ENCODE measurements around the gene PTPRC.
A peak's percentile ranks its signal among the peaks of the same experiment; 100 is the strongest.

The PTPRC gene

DNA sequence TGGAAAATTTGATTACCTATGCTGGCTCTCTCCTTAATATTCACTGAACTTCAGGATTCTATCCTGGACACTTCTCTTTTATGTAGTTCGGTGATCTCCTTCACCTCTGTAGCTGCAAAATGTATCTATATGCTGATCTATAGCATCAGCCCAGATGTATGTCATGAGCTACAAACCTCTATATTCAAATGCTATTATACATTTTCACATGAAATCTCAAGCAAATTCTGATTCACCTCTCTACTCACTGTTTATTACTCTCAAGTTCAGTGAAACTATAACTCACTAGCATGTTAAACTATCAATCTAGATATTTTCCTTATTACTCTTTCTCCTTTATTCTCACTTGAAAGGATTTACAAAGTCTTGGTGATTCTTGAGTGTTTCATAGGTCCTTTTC lies 52.2 kb downstream of the PTPRC start:
- no peaks in the 10 kb centered on the region for H3K9me3 ChIP-seq (ENCODE audit: control insufficient read depth, low read length)
- H3K9ac ChIP-seq (ENCODE audit: low read length): no peak overlapping the region
- DNase-seq (ENCODE audit: low read depth): no peak
- no peaks in the 10 kb centered on the region for H3K27me3 ChIP-seq (replicated peaks; ENCODE audit: control insufficient read depth, insufficient read depth, low read length)
- no peaks in the 10 kb centered on the region for H3K36me3 ChIP-seq (ENCODE audit: control insufficient read depth, insufficient read depth, low read length, severe bottlenecking)
- no peak overlapping the region for H3K4me3 ChIP-seq (ENCODE audit: low read length)
- H3K4me1 ChIP-seq (ENCODE audit: control insufficient read depth, insufficient read depth, low read length): no peaks in the 10 kb centered on the region

DNA sequence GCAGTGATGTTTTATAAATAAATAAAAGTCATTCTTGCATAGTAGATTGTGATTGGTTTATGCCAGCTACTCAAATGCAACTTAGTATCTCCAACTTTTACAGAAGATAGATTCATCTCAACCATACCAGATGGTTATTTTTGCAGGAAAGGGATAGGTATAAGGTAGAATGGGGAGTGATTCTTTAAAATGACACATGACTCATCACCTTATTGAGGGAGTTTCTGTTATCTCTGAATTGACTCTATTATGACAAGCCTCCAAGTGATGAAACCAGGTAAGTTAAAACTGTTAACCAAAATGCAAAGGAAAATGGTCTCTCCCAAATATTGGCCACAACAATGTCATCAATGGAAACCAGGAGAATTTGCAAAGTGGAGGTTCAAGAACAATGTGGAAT lies 54.5 kb downstream of the PTPRC start:
- Histone ChIP-seq H3K9ac (ENCODE audit: low read length) (no peak overlapping the region), H3K36me3 (ENCODE audit: control insufficient read depth, insufficient read depth, low read length, severe bottlenecking) (no peaks in the 10 kb centered on the region), H3K27me3 (replicated peaks; ENCODE audit: control insufficient read depth, insufficient read depth, low read length) (no peaks in the 10 kb centered on the region), H3K4me1 (ENCODE audit: control insufficient read depth, insufficient read depth, low read length) (no peaks in the 10 kb centered on the region), H3K9me3 (ENCODE audit: control insufficient read depth, low read length) (no peaks in the 10 kb centered on the region), H3K4me3 (ENCODE audit: low read length) (no peak overlapping the region)
- DNase-seq (ENCODE audit: low read depth): no peak

DNA sequence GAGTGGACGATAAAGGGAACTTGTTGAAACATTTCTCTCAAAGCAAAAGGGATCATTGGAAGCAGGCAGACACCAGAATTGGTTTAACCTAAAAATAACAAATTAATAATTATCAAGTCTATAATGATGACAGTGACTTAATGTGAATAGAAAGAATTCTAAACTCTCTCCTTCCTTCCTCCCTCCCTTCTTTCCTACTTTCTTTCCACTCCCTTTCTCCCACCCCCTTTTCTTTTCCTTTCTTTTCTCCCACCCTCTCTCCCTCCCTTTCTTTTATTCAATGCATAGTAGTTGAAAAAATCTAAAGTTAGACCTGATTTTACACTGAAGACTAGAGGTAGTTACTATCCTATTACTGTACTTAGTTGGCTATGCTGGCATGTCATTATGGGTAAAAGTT lies 55.7 kb downstream of the PTPRC start:
- no peak for DNase-seq (ENCODE audit: low read depth)
- Histone ChIP-seq H3K4me3 (ENCODE audit: low read length) (no peak overlapping the region), H3K9me3 (ENCODE audit: control insufficient read depth, low read length) (no peaks in the 10 kb centered on the region), H3K36me3 (ENCODE audit: control insufficient read depth, insufficient read depth, low read length, severe bottlenecking) (no peaks in the 10 kb centered on the region), H3K27me3 (replicated peaks; ENCODE audit: control insufficient read depth, insufficient read depth, low read length) (no peaks in the 10 kb centered on the region), H3K9ac (ENCODE audit: low read length) (no peak overlapping the region), H3K4me1 (ENCODE audit: control insufficient read depth, insufficient read depth, low read length) (no peaks in the 10 kb centered on the region)

DNA sequence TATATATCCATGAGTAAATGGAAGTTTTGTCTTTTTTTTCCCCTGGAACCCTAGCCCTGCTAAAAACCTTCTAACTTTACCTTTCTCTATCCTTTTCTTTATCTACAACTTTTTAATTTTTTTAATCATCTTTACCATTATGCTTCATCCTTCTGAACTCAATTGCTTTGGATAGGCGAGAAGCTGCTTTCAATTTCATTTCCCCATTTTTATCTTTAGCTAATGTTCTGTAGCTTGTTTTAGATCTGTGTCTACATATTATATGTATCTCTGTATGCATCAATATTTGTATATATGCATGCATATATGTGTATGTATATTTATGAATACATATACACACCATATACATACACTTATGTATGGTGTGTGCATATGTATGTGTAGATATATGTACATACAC lies 57.4 kb downstream of the PTPRC start:
- no peaks in the 10 kb centered on the region for H3K9me3 ChIP-seq (ENCODE audit: control insufficient read depth, low read length)
- peaks cover 2% of the 10 kb centered on the region for H3K27me3 ChIP-seq (replicated peaks; ENCODE audit: control insufficient read depth, insufficient read depth, low read length)
- no peak overlapping the region for H3K4me3 ChIP-seq (ENCODE audit: low read length)
- H3K4me1 ChIP-seq (ENCODE audit: control insufficient read depth, insufficient read depth, low read length): no peaks in the 10 kb centered on the region
- H3K36me3 ChIP-seq (ENCODE audit: control insufficient read depth, insufficient read depth, low read length, severe bottlenecking): no peaks in the 10 kb centered on the region
- no peak overlapping the region for H3K9ac ChIP-seq (ENCODE audit: low read length)
- no peak for DNase-seq (ENCODE audit: low read depth)

DNA sequence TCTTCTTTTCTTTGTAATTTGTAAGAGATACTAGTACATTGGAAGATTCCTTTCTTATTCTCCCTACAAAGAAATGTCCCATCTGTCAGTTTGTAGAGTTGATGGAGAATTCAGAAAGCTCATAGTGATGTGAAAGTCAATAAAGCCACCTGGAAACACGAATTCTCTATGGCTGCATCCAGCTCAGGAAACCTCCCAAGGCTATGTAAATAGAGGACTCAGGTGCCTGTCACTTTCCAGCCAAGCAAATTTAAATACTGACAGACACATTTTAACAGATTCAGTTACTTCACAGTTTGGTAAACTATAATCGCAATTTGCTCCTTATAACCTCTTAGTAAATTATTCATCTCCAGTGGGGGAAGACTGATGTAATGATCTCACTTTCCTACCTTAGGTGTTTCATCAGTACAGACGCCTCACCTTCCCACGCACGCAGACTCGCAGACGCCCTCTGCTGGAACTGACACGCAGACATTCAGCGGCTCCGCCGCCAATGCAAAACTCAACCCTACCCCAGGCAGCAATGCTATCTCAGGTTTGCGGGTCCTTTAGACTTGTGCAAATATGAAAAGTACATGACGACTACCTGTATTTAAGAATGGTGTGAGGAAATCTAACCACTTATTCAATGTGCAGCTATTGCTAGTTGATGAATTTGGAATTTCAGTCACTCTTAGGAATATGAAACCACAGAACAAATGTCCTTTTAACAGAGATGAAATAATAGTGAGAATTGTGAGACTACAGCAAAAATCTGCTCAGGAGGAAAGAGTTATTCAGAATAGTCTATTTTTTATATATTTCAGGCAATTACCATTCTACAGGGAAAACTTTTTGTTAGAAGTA lies 60.6 kb downstream of the PTPRC start:
- Histone ChIP-seq H3K27me3 (replicated peaks; ENCODE audit: control insufficient read depth, insufficient read depth, low read length) (peaks cover 4% of the 10 kb centered on the region), H3K36me3 (ENCODE audit: control insufficient read depth, insufficient read depth, low read length, severe bottlenecking) (no peaks in the 10 kb centered on the region), H3K4me3 (ENCODE audit: low read length) (peak overlapping the region; percentile 20), H3K4me1 (ENCODE audit: control insufficient read depth, insufficient read depth, low read length) (no peaks in the 10 kb centered on the region), H3K9me3 (ENCODE audit: control insufficient read depth, low read length) (no peaks in the 10 kb centered on the region), H3K9ac (ENCODE audit: low read length) (no peak overlapping the region)
- peak; percentile 66 for DNase-seq (ENCODE audit: low read depth)

DNA sequence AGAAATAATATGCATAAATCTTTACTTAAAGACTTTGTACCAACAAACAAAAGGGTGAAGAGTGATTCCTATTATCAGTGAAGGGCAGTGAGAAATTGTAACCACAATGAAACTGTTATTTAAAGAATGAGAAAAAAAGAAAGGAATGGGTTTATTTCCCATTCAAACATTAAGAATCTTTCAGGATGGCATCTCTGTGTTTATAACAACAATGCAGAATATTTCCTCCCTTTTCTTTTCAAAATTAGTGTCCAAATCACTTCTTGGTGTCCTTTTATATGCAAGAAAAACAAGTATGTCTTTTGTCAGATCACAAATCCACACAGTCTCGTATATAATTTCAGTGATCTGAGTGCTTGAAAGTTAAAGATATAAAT lies 61.2 kb downstream of the PTPRC start:
- H3K36me3 ChIP-seq (ENCODE audit: control insufficient read depth, insufficient read depth, low read length, severe bottlenecking): no peaks in the 10 kb centered on the region
- DNase-seq (ENCODE audit: low read depth): no peak
- no peaks in the 10 kb centered on the region for H3K4me1 ChIP-seq (ENCODE audit: control insufficient read depth, insufficient read depth, low read length)
- no peaks in the 10 kb centered on the region for H3K9me3 ChIP-seq (ENCODE audit: control insufficient read depth, low read length)
- H3K4me3 ChIP-seq (ENCODE audit: low read length): no peak overlapping the region
- H3K27me3 ChIP-seq (replicated peaks; ENCODE audit: control insufficient read depth, insufficient read depth, low read length): peaks cover 4% of the 10 kb centered on the region
- H3K9ac ChIP-seq (ENCODE audit: low read length): no peak overlapping the region

DNA sequence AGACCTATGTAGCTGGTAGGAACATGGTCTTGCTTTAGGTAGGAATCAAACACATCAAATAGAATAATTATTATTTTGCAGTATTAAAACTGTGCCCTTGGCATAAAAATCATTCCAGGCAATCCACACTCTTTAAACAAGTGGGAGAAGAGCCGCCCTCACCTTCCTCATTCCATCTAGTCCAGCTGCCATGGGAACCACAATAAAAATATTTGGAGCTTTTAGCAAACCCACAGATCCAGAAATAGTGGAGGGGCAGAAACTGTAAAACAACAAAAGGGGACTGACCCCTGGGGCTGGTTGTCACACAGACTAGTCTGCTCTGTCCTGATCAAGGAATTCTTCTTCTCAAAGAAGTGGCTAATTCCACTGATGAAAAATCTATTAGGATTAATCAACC lies 61.6 kb downstream of the PTPRC start:
- no peak for DNase-seq (ENCODE audit: low read depth)
- no peak overlapping the region for H3K4me3 ChIP-seq (ENCODE audit: low read length)

DNA sequence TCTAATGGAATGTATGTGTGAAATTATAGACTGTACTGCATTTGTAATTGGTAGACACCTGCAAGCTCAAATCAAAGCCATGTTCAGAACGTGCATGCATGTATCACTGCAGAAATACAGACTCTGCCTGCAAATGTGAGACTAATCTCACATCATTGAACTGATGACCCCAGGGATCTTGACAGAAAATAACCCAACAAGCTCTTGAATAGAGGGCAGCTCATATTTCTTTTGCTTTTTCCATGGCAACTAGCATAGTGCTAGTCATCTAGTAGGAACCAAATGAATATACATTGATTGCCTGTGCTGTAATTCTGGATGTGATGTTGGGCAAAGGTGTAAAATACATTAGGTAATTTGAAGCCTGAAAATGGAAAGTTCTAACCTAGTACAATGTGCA lies 62.4 kb downstream of the PTPRC start:
- H3K36me3 ChIP-seq (ENCODE audit: control insufficient read depth, insufficient read depth, low read length, severe bottlenecking): no peaks in the 10 kb centered on the region
- H3K4me3 ChIP-seq (ENCODE audit: low read length): no peak overlapping the region
- H3K4me1 ChIP-seq (ENCODE audit: control insufficient read depth, insufficient read depth, low read length): no peaks in the 10 kb centered on the region
- no peak overlapping the region for H3K9ac ChIP-seq (ENCODE audit: low read length)
- H3K27me3 ChIP-seq (replicated peaks; ENCODE audit: control insufficient read depth, insufficient read depth, low read length): peaks cover 4% of the 10 kb centered on the region
- no peaks in the 10 kb centered on the region for H3K9me3 ChIP-seq (ENCODE audit: control insufficient read depth, low read length)
- DNase-seq (ENCODE audit: low read depth): no peak

More for the DNA sequence above, 61.6 kb downstream of the PTPRC start:
- Histone ChIP-seq H3K4me1 (ENCODE audit: control insufficient read depth, insufficient read depth, low read length) (no peaks in the 10 kb centered on the region), H3K27me3 (replicated peaks; ENCODE audit: control insufficient read depth, insufficient read depth, low read length) (peaks cover 4% of the 10 kb centered on the region), H3K36me3 (ENCODE audit: control insufficient read depth, insufficient read depth, low read length, severe bottlenecking) (no peaks in the 10 kb centered on the region), H3K9ac (ENCODE audit: low read length) (no peak overlapping the region), H3K9me3 (ENCODE audit: control insufficient read depth, low read length) (no peaks in the 10 kb centered on the region)

DNA sequence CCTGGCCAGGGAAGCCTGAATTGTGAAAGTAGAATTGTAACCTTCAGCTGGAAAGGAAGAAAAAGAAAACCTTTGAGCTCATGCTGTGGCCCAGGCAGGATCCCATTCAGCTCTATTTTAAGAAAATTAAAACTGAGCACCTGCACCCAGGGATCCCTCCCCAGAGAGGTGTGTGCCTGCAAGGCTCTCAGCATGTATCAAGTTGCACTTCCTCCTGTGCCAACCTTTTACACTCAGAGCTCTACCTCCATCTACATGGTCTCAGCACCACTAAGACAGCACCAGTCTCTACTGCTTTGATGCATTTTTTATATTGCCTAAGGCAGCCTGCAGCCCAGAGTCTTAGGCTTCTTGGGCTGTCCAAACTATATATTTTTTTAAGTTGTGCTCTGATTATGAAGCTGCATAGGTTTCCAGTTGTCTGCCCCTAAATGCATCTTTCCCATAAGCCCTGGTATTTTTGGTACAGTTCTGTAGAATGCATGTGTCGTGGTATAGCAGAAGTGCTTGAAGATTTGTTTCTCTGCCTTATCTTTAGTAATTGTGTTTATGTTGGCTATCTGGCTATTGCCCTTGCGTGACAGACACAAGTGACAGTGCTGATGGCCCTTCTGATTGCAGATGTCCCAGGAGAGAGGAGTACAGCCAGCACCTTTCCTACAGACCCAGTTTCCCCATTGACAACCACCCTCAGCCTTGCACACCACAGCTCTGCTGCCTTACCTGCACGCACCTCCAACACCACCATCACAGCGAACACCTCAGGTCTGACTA lies 63.1 kb downstream of the PTPRC start:
- no peaks in the 10 kb centered on the region for H3K9me3 ChIP-seq (ENCODE audit: control insufficient read depth, low read length)
- no peak overlapping the region for H3K4me3 ChIP-seq (ENCODE audit: low read length)
- H3K27me3 ChIP-seq (replicated peaks; ENCODE audit: control insufficient read depth, insufficient read depth, low read length): peaks cover 4% of the 10 kb centered on the region
- DNase-seq (ENCODE audit: low read depth): no peak
- H3K36me3 ChIP-seq (ENCODE audit: control insufficient read depth, insufficient read depth, low read length, severe bottlenecking): no peaks in the 10 kb centered on the region
- no peaks in the 10 kb centered on the region for H3K4me1 ChIP-seq (ENCODE audit: control insufficient read depth, insufficient read depth, low read length)
- H3K9ac ChIP-seq (ENCODE audit: low read length): no peak overlapping the region

DNA sequence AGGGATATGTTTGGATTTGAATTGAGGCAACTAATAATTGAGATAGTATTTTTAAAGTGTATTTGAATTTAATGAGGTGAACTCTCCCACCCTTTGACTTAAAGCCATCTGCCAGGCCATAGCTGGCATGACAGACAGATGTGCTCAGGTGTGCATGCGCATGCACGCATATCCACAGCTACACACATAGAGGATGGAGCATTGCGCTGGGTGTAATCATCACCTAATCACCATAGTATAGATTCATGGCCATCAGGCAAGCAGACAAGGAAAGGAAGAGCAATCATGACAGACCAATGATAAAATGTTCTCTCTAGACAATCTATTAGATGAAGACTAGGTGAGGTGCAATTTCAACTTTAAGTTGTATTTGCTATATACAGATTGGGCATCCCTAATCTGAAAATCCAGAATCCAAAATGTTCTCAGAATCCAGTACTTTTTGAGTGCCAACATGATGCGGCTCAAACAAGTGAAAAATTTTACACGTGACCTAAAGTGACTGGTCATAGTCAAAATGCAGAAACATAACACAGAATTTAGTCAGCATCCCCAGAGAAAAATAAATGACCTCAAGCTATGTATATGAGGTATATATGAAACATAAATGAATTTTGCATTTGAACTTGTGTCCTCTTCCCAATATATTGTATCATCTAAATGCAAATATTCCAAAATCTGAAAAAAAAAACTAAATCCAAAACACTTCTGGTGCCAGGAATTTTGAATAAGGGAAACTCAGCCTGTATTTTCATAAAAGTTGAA lies 70.1 kb downstream of the PTPRC start:
- no peaks in the 10 kb centered on the region for H3K36me3 ChIP-seq (ENCODE audit: control insufficient read depth, insufficient read depth, low read length, severe bottlenecking)
- no peaks in the 10 kb centered on the region for H3K27me3 ChIP-seq (replicated peaks; ENCODE audit: control insufficient read depth, insufficient read depth, low read length)
- no peak overlapping the region for H3K4me3 ChIP-seq (ENCODE audit: low read length)

DNA sequence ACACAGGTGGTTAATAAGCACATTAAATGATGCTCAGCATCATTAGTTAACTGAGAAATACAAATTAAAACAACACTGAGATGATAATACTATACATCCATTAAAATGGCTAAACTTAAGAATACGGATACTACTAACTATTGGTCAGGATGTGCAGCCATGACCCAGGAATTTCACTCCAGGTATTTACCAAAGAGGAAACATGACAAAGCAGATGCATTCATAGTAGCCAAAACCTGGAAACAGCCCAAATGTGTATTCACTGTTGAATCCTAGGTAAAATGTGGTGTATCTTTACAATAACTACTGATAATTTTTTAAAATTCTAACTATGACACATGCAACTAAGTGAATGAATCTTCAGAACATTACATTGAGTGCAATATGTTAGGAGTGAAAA lies 73.0 kb downstream of the PTPRC start:
- H3K9me3 ChIP-seq (ENCODE audit: control insufficient read depth, low read length): no peaks in the 10 kb centered on the region
- H3K4me3 ChIP-seq (ENCODE audit: low read length): no peak overlapping the region
- H3K36me3 ChIP-seq (ENCODE audit: control insufficient read depth, insufficient read depth, low read length, severe bottlenecking): no peaks in the 10 kb centered on the region
- DNase-seq (ENCODE audit: low read depth): no peak
- no peaks in the 10 kb centered on the region for H3K27me3 ChIP-seq (replicated peaks; ENCODE audit: control insufficient read depth, insufficient read depth, low read length)
- peaks cover 4% of the 10 kb centered on the region for H3K4me1 ChIP-seq (ENCODE audit: control insufficient read depth, insufficient read depth, low read length)
- no peak overlapping the region for H3K9ac ChIP-seq (ENCODE audit: low read length)

More for the DNA sequence above, 70.1 kb downstream of the PTPRC start:
- no peak for DNase-seq (ENCODE audit: low read depth)
- H3K4me1 ChIP-seq (ENCODE audit: control insufficient read depth, insufficient read depth, low read length): peaks cover 4% of the 10 kb centered on the region
- H3K9me3 ChIP-seq (ENCODE audit: control insufficient read depth, low read length): no peaks in the 10 kb centered on the region
- no peak overlapping the region for H3K9ac ChIP-seq (ENCODE audit: low read length)

Data from adipocyte (in vitro differentiated cells).